Uterus (tissue), 4 donors: Measurements from ENCODE around the gene DNAJC30. TPM values are rescaled to one million over a fixed set of nuclear protein-coding genes. Genes with fewer than 3 reads are reported as not detected.

Experiments
- DNase-seq, 2 donors: peaks; one replicate each; pipeline ENCODE4 v3.0.0-alpha.2; 2019 to 2020
- H3K27ac ChIP-seq, 2 donors: fragments of 200-600 bp; sonication (generic); 1 replicate in 1 of 2; 2 replicates in 1 of 2; pipeline ENCODE4 v1.5.1; 2016 to 2018
- H3K27me3 ChIP-seq, 2 donors: fragments of 200-600 bp; sonication (generic); one replicate each; pipeline ENCODE4 v1.5.1; 2018 to 2019; ENCODE audit warnings: control low read depth in 1 of 2
- H3K36me3 ChIP-seq, 2 donors: fragments of 200-600 bp; sonication (generic); one replicate each; pipeline ENCODE4 v1.5.1; 2019; ENCODE audit warnings: control low read depth in 1 of 2
- H3K4me1 ChIP-seq, 2 donors: fragments of 200-600 bp; sonication (generic); one replicate each; pipeline ENCODE4 v1.5.1; 2018 to 2019; ENCODE audit warnings: control low read depth in 1 of 2
- H3K4me3 ChIP-seq, 2 donors: fragments of 200-600 bp; sonication (generic); 1 replicate in 1 of 2; 2 replicates in 1 of 2; pipeline ENCODE4 v1.5.1; 2018 to 2019; ENCODE audit warnings: mild to moderate bottlenecking in 1 of 2
- H3K9me3 ChIP-seq, 2 donors: fragments of 200-600 bp; sonication (generic); one replicate each; pipeline ENCODE4 v1.5.1; 2019; ENCODE audit warnings: control low read depth in 1 of 2
- POLR2A ChIP-seq, 2 donors: fragments of 450-650 bp; IDR thresholded peaks; one replicate each; pipeline ENCODE4 v1.6.1; 2016; ENCODE audit warnings: antibody characterized with exemption in 2 of 2, mild to moderate bottlenecking in 1 of 2, moderate library complexity in 1 of 2
- intact Hi-C: fragments of 100-400 bp; cut with DNase I; formaldehyde crosslinking; loops from one replicate; pipeline ENCODE4 v1.15.1; 2023; ENCODE audit warnings: low total_unique reads
- microRNA counts, 2 donors: library from miRNA; unstranded; fragments of <30 nt; microRNA quantifications; one replicate each; lab custom pipeline; 2016 to 2017
- microRNA-seq: library from miRNA; unstranded; fragments of <30 nt; microRNA quantifications from one replicate; pipeline ENCODE4, GENCODE V29; 2016; ENCODE audit warnings: borderline microRNAs expressed, borderline replicate concordance
- small RNA-seq: library from RNA; depleted of rRNA; stranded (forward); fragments of <200 nt; gene quantifications from one replicate; pipeline ENCODE3, GENCODE V24; 2016
- total RNA-seq, 4 donors: library from RNA; depleted of rRNA in 3 of 4; stranded (reverse); fragments of >200 nt in 3 of 4; gene quantifications; one replicate each; pipeline versions ENCODE4 v1.1.0 to v1.2.4, GENCODE V29; 2014 to 2023
- TF ChIP-seq, protein P1 (sequence below), 4 experiments: fragments of 200-600 bp in 2 of 4; fragments of 450-650 bp in 2 of 4; sonication (generic) in 2 of 4; IDR thresholded peaks; one replicate each; pipeline ENCODE4 v1.5.1; 2016 to 2019; ENCODE audit warnings: antibody characterized with exemption in 4 of 4, mild to moderate bottlenecking in 2 of 4, moderate library complexity in 1 of 4
- donor health status: DM: yes; HTN: yes; CAD: no.

Gene DNAJC30
- total RNA-seq, 4 donors from 2014 or later = 0.29 to 14.1 (median 3.3) TPM

DNA sequence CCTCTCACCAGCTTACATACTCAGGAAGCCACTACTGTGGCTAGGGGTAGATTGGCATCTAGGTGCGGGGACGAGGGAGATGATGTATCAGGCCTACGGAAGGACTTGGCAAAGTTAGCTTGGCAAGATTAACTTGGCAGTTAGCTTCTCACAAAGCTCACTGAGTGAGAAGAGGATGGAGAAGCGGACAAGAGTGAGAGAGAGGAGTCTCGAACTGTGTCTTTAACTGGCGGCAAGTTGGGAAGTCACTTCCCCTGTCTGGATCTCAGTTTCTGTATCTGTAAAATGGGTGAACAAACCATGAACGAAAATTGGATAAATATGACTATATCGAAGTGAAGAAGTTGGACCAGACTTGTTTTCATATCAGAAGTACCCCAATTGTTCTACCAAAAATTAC, 49.4 kb downstream of the DNAJC30 start:
- H3K4me3 ChIP-seq = no peak overlapping the region
- H3K9me3 ChIP-seq = no peaks in the 10 kb centered on the region
- no peak overlapping the region for H3K27ac ChIP-seq
- intact Hi-C loops = no loop called here
- no peak for DNase-seq
- H3K4me1 ChIP-seq = no peaks in the 10 kb centered on the region
- no peaks in the 10 kb centered on the region for H3K36me3 ChIP-seq
- TF ChIP-seq, protein P1, sequence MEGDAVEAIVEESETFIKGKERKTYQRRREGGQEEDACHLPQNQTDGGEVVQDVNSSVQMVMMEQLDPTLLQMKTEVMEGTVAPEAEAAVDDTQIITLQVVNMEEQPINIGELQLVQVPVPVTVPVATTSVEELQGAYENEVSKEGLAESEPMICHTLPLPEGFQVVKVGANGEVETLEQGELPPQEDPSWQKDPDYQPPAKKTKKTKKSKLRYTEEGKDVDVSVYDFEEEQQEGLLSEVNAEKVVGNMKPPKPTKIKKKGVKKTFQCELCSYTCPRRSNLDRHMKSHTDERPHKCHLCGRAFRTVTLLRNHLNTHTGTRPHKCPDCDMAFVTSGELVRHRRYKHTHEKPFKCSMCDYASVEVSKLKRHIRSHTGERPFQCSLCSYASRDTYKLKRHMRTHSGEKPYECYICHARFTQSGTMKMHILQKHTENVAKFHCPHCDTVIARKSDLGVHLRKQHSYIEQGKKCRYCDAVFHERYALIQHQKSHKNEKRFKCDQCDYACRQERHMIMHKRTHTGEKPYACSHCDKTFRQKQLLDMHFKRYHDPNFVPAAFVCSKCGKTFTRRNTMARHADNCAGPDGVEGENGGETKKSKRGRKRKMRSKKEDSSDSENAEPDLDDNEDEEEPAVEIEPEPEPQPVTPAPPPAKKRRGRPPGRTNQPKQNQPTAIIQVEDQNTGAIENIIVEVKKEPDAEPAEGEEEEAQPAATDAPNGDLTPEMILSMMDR (IDR thresholded peaks at IDR 0.05) = no peak
- TF ChIP-seq POLR2A (IDR thresholded peaks at IDR 0.05) = no peak
- no peaks in the 10 kb centered on the region for H3K27me3 ChIP-seq

DNA sequence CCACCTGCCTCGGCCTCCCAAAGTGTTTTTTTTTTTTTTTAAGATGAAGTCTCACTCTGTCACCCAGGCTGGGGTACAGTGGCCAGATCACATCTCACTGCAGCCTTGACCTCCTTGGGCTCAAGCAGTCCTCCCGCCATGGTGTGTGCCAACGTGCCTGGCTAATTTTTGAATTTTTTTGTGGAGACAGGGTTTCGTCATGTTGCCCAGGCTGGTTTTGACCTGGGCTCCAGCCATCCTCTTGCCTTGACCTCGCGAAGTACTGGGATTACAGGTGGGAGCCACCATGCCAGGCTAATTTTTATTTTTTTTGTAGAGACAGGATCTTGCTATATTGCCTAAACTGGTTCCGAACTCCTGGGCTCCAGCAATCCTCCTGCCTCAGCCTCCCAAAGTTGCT, 49.9 kb downstream of the DNAJC30 start:
- TF ChIP-seq, protein P1 (IDR thresholded peaks at IDR 0.05) = no peak
- no peak for TF ChIP-seq POLR2A (IDR thresholded peaks at IDR 0.05)
- Histone ChIP-seq H3K27me3 (no peaks in the 10 kb centered on the region), H3K36me3 (no peaks in the 10 kb centered on the region), H3K27ac (no peak overlapping the region), H3K9me3 (no peaks in the 10 kb centered on the region), H3K4me3 (no peak overlapping the region), H3K4me1 (no peaks in the 10 kb centered on the region)
- no peak for DNase-seq
- intact Hi-C loops = no loop called here

DNA sequence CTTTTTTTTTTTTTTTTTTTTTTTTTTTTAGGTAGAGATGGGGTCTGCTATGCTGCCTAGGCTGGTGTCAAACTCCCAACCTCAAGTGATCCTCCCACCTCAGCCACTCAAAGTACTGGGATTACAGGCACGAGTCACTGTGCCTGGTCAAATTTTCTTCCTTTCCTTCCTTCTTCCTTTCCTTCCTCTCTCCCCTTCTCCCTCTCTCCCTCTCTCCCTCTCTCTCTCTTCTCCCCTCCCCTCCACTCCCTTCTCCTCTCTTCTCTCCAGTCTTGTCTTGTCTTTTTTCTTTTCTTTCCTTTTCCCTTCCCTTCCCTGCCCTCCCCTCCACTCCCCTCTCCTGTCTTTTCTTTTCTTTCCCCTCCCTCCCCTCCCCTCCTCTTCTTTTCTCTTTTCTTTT, 51.7 kb downstream of the DNAJC30 start:
- no peaks in the 10 kb centered on the region for H3K27me3 ChIP-seq
- H3K9me3 ChIP-seq = no peaks in the 10 kb centered on the region
- no peak for DNase-seq
- intact Hi-C loops = no loop called here
- H3K36me3 ChIP-seq = no peaks in the 10 kb centered on the region
- TF ChIP-seq POLR2A (IDR thresholded peaks at IDR 0.05) = no peak
- TF ChIP-seq, protein P1 (IDR thresholded peaks at IDR 0.05) = no peak
- H3K4me3 ChIP-seq = no peak overlapping the region
- no peak overlapping the region for H3K27ac ChIP-seq
- no peaks in the 10 kb centered on the region for H3K4me1 ChIP-seq

MicroRNAs within 50 kb of the gene (microRNA counts, 767-probe panel; counts per million panel counts)
- microRNA hsa-miR-4284 (lab: Ali Mortazavi, UCI) = 0 counts per million in 2 donors

Small RNAs within 50 kb of the gene (microRNA-seq; reads per million reads assigned to microRNA genes)
- gene MIR4284 = not detected

Small RNAs within 50 kb of the gene (small RNA-seq; reads per million reads assigned to genes)
- gene MIR4284 (not detected), gene RN7SL265P (not detected)

Other genes starting within 250 kb of the DNAJC30 start
- 1 to 10 TPM in 1 of 4 donors, under 1 TPM in 2, not detected in 1; 0.55 to 1.5 (median 0.90) TPM for gene FZD9, start 249.7 kb downstream of the DNAJC30 start, total RNA-seq
- gene BAZ1B, start 161.2 kb downstream of the DNAJC30 start, total RNA-seq = 10 to 100 TPM; 29.5 to 79.5 (median 59.8) TPM
- 10 to 100 TPM; 13.8 to 63.5 (median 43.7) TPM for gene BCL7B, start 125.8 kb downstream of the DNAJC30 start, total RNA-seq
- 100 to 1,000 TPM in 1 of 4 donors, 10 to 100 TPM in 3; 21.5 to 106 (median 50.9) TPM for gene TBL2, start 104.9 kb downstream of the DNAJC30 start, total RNA-seq
- 1 to 10 TPM in 2 of 4 donors, not detected in 2; 1.7 to 1.9 TPM for gene MLXIPL, start 58.9 kb downstream of the DNAJC30 start, total RNA-seq
- 1 to 10 TPM in 3 of 4 donors, not detected in 1; 6.7 to 9.3 (median 8.8) TPM for gene VPS37D, start 15.6 kb downstream of the DNAJC30 start, total RNA-seq
- 10 to 100 TPM; 12.4 to 54.6 (median 31.5) TPM for gene BUD23, start 144 bp upstream of the DNAJC30 start, total RNA-seq
- 10 to 100 TPM in 2 of 4 donors, 1 to 10 TPM in 2; 2.3 to 19.1 (median 11.0) TPM for gene STX1A, start 36.2 kb upstream of the DNAJC30 start, total RNA-seq
- gene ABHD11, start 55.3 kb upstream of the DNAJC30 start, total RNA-seq = 10 to 100 TPM in 2 of 4 donors, 1 to 10 TPM in 2; 4.4 to 14.1 (median 7.7) TPM
- 10 to 100 TPM in 1 of 4 donors, under 1 TPM in 2, not detected in 1; 0.51 to 15.1 (median 0.88) TPM for gene CLDN3, start 86.8 kb upstream of the DNAJC30 start, total RNA-seq
- 10 to 100 TPM in 1 of 4 donors, 1 to 10 TPM in 2, under 1 TPM in 1; 0.77 to 55.7 (median 4.5) TPM for gene CLDN4, start 147.5 kb upstream of the DNAJC30 start, total RNA-seq
- 1 to 10 TPM in 3 of 4 donors, not detected in 1; 1.5 to 9.3 (median 2.8) TPM for gene METTL27, start 159.1 kb upstream of the DNAJC30 start, total RNA-seq
- gene TMEM270, start 177.7 kb upstream of the DNAJC30 start, total RNA-seq = 1 to 10 TPM in 1 of 4 donors, not detected in 3; 1.1 TPM